Left lobe of liver (tissue), 2 donors: Measurements from ENCODE around the gene DPM3. TPM values are rescaled to one million over a fixed set of nuclear protein-coding genes. Genes with fewer than 3 reads are reported as not detected.
"Not testable (repeated sequence)": the region's sequence is repeated elsewhere in the genome, so short reads cannot be mapped to it uniquely, and the experiment has no call there.

ENCODE experiments used
- ATAC-seq: fragments of 200-7000 bp; cut with Tn5 transposase; one replicate; pipeline ENCODE4 v1.9.1; 2020; ENCODE audit warnings: mild to moderate bottlenecking, moderate library complexity
- DNase-seq: peaks from one replicate; pipeline ENCODE4 v3.0.0-alpha.2; 2020; ENCODE audit warnings: low spot score
- total RNA-seq: library from RNA; stranded (reverse); gene quantifications from one replicate; pipeline ENCODE4 v1.2.1, GENCODE V29; 2021
- donor health status: DM: no; HTN: no; CAD: no; lungs with moderate emphysema.
- donor health status: DM: no; HTN: yes; CAD: no.

The DPM3 gene
- total RNA-seq, 1 donor from 2014 or later, result 76.8 TPM

- ATAC-seq, result peak; percentile 46
- peak; percentile 94 for DNase-seq
Measured at GRCh38 chr1:155127105-155127966, 13.0 kb downstream of the DPM3 start, which contains the start of gene EFNA1. TSS of gene EFNA1 (plus strand) at chr1:155127876. CDS start at chr1:155127978, 102 bp downstream.

GRCh38 chr1:155126556-155127104, 13.7 kb downstream of the DPM3 start:
- peak; percentile 16 for ATAC-seq
- peak; percentile 79 for DNase-seq

GRCh38 chr1:155125946-155126555, 14.3 kb downstream of the DPM3 start:
- peak; percentile 99 for DNase-seq
- ATAC-seq, result peak; percentile 58

GRCh38 chr1:155125511-155125945, 14.8 kb downstream of the DPM3 start:
- DNase-seq, result peak; percentile 66
- peak; percentile 0 for ATAC-seq

GRCh38 chr1:155124503-155125463, 15.5 kb downstream of the DPM3 start:
- peak; percentile 92 for DNase-seq
- peak; percentile 30 for ATAC-seq

- no peak for ATAC-seq
- no peak for DNase-seq
Measured at GRCh38 chr1:155123801-155124200, 16.5 kb downstream of the DPM3 start.

- ATAC-seq (no peak), DNase-seq (no peak)
Measured at GRCh38 chr1:155122308-155122707, 18.0 kb downstream of the DPM3 start.

- ATAC-seq (no peak), DNase-seq (no peak)
Measured at GRCh38 chr1:155121249-155121648, 19.1 kb downstream of the DPM3 start.

- ATAC-seq (no peak), DNase-seq (no peak)
Measured at GRCh38 chr1:155120253-155120652, 20.1 kb downstream of the DPM3 start.

GRCh38 chr1:155118090-155118489, 22.2 kb downstream of the DPM3 start:
- DNase-seq, ATAC-seq: not testable (repeated sequence)

- no peak for DNase-seq
- no peak for ATAC-seq
Measured at GRCh38 chr1:155117610-155118009, 22.7 kb downstream of the DPM3 start.

- DNase-seq, result no peak
- no peak for ATAC-seq
Measured at GRCh38 chr1:155116113-155116764, 24.1 kb downstream of the DPM3 start.

- ATAC-seq, result no peak
- no peak for DNase-seq
Measured at GRCh38 chr1:155113450-155113980, 26.8 kb downstream of the DPM3 start.

- DNase-seq (no peak), ATAC-seq (no peak)
Measured at GRCh38 chr1:155110826-155111225, 29.5 kb downstream of the DPM3 start.

- ATAC-seq (no peak), DNase-seq (no peak)
Measured at GRCh38 chr1:155110381-155110780, 29.9 kb downstream of the DPM3 start.

GRCh38 chr1:155108296-155108695, 32.0 kb downstream of the DPM3 start:
- peak; percentile 1 for ATAC-seq
- no peak for DNase-seq

GRCh38 chr1:155107309-155108264, 32.7 kb downstream of the DPM3 start:
- DNase-seq, result peak; percentile 94
- ATAC-seq, result peak; percentile 67

- DNase-seq (peak; percentile 69), ATAC-seq (peak; percentile 47)
Measured at GRCh38 chr1:155106862-155107261, 33.5 kb downstream of the DPM3 start.

GRCh38 chr1:155105604-155106011, 34.7 kb downstream of the DPM3 start:
- DNase-seq (peak; percentile 95), ATAC-seq (peak; percentile 64)
